Parathyroid adenoma (tissue), 2 donors: ENCODE results near the gene SSU72.

Source experiments
- H2AFZ ChIP-seq: fragments of 300-600 bp; sonication (generic); one replicate; pipeline ENCODE4 v1.7.0; 2017; ENCODE audit warnings: antibody characterized with exemption, mild to moderate bottlenecking
- H3K27ac ChIP-seq: fragments of 300-600 bp; sonication (generic); one replicate; pipeline ENCODE4 v1.7.0; 2017
- H3K27me3 ChIP-seq: fragments of 300-600 bp; sonication (generic); one replicate; pipeline ENCODE4 v1.7.0; 2017; ENCODE audit warnings: low read length; ENCODE audit not compliant: control insufficient read depth, insufficient read depth
- H3K36me3 ChIP-seq: fragments of 300-600 bp; sonication (generic); one replicate; pipeline ENCODE4 v1.7.0; 2017; ENCODE audit warnings: low read length; ENCODE audit not compliant: control insufficient read depth, insufficient read depth
- H3K4me1 ChIP-seq: fragments of 300-600 bp; sonication (generic); one replicate; pipeline ENCODE4 v1.7.0; 2017; ENCODE audit warnings: control low read depth
- H3K4me2 ChIP-seq: fragments of 300-600 bp; sonication (generic); one replicate; pipeline ENCODE4 v1.7.0; 2017; ENCODE audit warnings: low read length
- H3K4me3 ChIP-seq: fragments of 300-600 bp; sonication (generic); one replicate; pipeline ENCODE4 v1.7.0; 2017; ENCODE audit warnings: low read depth, low read length
- H3K79me2 ChIP-seq: fragments of 300-600 bp; sonication (generic); one replicate; pipeline ENCODE4 v1.7.0; 2017; ENCODE audit warnings: control low read depth
- H3K9ac ChIP-seq: fragments of 300-600 bp; sonication (generic); one replicate; pipeline ENCODE4 v1.7.0; 2017; ENCODE audit warnings: mild to moderate bottlenecking
- H3K9me3 ChIP-seq: fragments of 300-600 bp; sonication (generic); one replicate; pipeline ENCODE4 v1.7.0; 2017; ENCODE audit warnings: low read length; ENCODE audit not compliant: control insufficient read depth
- CTCF ChIP-seq: fragments of 300-600 bp; sonication (generic); IDR thresholded peaks from one replicate; pipeline ENCODE4 v1.7.0; 2017; ENCODE audit warnings: antibody characterized with exemption, mild to moderate bottlenecking
- donor health status: primary hyperparathyroidism.

Gene SSU72

GRCh38 chr1:1556505-1556904, 18.2 kb downstream of the SSU72 start:
- H2AFZ ChIP-seq, result no peak overlapping the region
- H3K4me2 ChIP-seq, result no peak overlapping the region
- no peak overlapping the region for H3K9ac ChIP-seq
- no peak for TF ChIP-seq CTCF
- no peaks in the 10 kb centered on the region for H3K36me3 ChIP-seq
- H3K9me3 ChIP-seq, result no peaks in the 10 kb centered on the region
- no peak overlapping the region for H3K27ac ChIP-seq
- no peak overlapping the region for H3K4me3 ChIP-seq
- H3K4me1 ChIP-seq, result no peaks in the 10 kb centered on the region
- peaks cover 1% of the 10 kb centered on the region for H3K79me2 ChIP-seq
- no peaks in the 10 kb centered on the region for H3K27me3 ChIP-seq

- Histone ChIP-seq H3K9ac (no peak overlapping the region), H3K4me3 (no peak overlapping the region), H3K4me2 (no peak overlapping the region), H3K27me3 (no peaks in the 10 kb centered on the region), H3K4me1 (no peaks in the 10 kb centered on the region), H3K27ac (no peak overlapping the region), H3K9me3 (no peaks in the 10 kb centered on the region), H3K79me2 (peaks cover 4% of the 10 kb centered on the region), H2AFZ (no peak overlapping the region), H3K36me3 (no peaks in the 10 kb centered on the region)
- TF ChIP-seq CTCF, result no peak
These were observed 19.4 kb downstream of the SSU72 start for GRCh38 chr1:1554926-1555915.

DNA sequence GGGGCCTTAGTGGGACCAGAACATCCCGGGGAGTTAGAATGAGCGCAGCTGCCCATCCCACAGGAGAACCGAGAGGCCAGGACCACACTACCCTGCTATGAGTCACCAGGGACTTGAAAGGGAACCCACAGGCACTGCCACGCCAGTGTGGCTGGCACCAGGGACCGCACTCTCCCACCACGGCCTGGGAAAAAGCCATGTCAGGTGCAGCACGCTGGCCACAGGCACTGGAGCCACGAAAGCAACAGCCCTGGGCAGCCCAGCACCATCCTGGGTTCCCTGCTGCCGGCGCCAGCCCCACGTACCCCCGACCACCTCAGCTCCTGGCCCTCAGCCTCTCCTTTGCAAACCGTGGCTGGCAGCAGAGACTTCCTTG, 20.1 kb downstream of the SSU72 start:
- Histone ChIP-seq H2AFZ (no peak overlapping the region), H3K27ac (no peak overlapping the region), H3K4me2 (no peak overlapping the region), H3K36me3 (no peaks in the 10 kb centered on the region), H3K9me3 (no peaks in the 10 kb centered on the region), H3K4me3 (no peak overlapping the region), H3K4me1 (no peaks in the 10 kb centered on the region), H3K27me3 (no peaks in the 10 kb centered on the region), H3K9ac (no peak overlapping the region), H3K79me2 (peaks cover 4% of the 10 kb centered on the region)
- TF ChIP-seq CTCF, result no peak

- TF ChIP-seq CTCF, result no peak
- H3K36me3 ChIP-seq, result no peaks in the 10 kb centered on the region
These were observed 20.7 kb downstream of the SSU72 start for GRCh38 chr1:1553821-1554494.

More at GRCh38 chr1:1553821-1554494, 20.7 kb downstream of the SSU72 start:
- H3K79me2 ChIP-seq, result peaks cover 4% of the 10 kb centered on the region
- no peaks in the 10 kb centered on the region for H3K9me3 ChIP-seq
- no peak overlapping the region for H2AFZ ChIP-seq
- no peak overlapping the region for H3K4me2 ChIP-seq
- no peak overlapping the region for H3K27ac ChIP-seq
- H3K9ac ChIP-seq, result no peak overlapping the region
- H3K4me3 ChIP-seq, result no peak overlapping the region
- H3K4me1 ChIP-seq, result no peaks in the 10 kb centered on the region
- H3K27me3 ChIP-seq, result no peaks in the 10 kb centered on the region
